Measurements from ENCODE around the gene TMEM108.

DNA sequence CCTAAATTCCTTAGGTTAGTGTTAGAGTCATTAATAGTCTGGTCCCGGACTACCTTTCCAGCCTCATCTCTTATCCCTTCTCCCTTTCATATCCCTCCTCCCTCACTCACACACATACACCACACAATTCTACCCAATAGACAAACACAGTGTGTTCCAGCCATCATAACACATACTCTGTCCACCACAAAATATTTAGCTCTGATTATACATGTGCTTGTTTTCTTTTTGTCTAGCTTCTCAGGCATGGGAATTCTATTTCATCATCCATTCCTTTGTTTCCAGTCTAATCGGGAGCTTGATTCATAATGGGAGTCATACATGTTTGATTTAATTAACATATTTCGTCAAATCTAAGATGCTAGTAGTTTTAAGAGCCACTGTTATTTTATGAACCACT is 199.8 kb downstream of the TMEM108 start:
- TF ChIP-seq, protein P1, sequence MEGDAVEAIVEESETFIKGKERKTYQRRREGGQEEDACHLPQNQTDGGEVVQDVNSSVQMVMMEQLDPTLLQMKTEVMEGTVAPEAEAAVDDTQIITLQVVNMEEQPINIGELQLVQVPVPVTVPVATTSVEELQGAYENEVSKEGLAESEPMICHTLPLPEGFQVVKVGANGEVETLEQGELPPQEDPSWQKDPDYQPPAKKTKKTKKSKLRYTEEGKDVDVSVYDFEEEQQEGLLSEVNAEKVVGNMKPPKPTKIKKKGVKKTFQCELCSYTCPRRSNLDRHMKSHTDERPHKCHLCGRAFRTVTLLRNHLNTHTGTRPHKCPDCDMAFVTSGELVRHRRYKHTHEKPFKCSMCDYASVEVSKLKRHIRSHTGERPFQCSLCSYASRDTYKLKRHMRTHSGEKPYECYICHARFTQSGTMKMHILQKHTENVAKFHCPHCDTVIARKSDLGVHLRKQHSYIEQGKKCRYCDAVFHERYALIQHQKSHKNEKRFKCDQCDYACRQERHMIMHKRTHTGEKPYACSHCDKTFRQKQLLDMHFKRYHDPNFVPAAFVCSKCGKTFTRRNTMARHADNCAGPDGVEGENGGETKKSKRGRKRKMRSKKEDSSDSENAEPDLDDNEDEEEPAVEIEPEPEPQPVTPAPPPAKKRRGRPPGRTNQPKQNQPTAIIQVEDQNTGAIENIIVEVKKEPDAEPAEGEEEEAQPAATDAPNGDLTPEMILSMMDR (IDR thresholded peaks at IDR 0.05) = no peak
- TF ChIP-seq POLR2A (IDR thresholded peaks at IDR 0.05) = no peak

Measured in heart left ventricle (tissue), 13 donors.